Activated T-helper 1 cell treated with anti-CD3 and anti-CD28 coated beads, Interleukin-2, amount 50 U/mL, for 16 hours (primary cell): ENCODE data around the gene OR2A7.
"Not testable (repeated sequence)": the region's sequence is repeated elsewhere in the genome, so short reads cannot be mapped to it uniquely, and the experiment has no call there.

Experiments used
- DNase-seq, 2 donors: peaks; one replicate each; pipeline ENCODE4 v3.0.0-alpha.2; 2020; ENCODE audit warnings: low read depth in 1 of 2, low spot score in 1 of 2

OR2A7 gene

GRCh38 chr7:144255471-144255897, 9.1 kb downstream of the OR2A7 start:
- no peak for DNase-seq

DNA sequence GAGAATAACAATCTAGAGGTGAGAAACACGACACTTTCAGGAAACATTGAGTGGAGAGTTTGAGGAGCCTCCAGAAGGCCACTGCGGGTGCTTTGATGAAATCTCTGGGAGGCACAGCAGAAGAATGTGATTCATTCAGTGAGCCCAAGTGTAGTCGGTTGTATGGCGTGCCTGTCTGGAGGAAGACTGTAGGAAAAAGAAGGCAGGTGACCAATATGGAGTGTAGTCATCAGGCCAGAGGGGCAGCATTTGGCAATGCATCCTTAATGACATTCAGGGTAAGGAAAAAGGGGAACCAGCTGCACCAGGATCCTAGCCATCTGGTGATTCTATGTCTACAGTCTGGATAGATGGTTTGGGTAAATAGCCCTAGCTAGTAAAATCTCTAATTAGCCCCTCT, 12.3 kb downstream of the OR2A7 start:
- DNase-seq, result not testable (repeated sequence)

- DNase-seq, result not testable (repeated sequence)
Observed at GRCh38 chr7:144247674-144248330, 16.8 kb downstream of the OR2A7 start.

DNA sequence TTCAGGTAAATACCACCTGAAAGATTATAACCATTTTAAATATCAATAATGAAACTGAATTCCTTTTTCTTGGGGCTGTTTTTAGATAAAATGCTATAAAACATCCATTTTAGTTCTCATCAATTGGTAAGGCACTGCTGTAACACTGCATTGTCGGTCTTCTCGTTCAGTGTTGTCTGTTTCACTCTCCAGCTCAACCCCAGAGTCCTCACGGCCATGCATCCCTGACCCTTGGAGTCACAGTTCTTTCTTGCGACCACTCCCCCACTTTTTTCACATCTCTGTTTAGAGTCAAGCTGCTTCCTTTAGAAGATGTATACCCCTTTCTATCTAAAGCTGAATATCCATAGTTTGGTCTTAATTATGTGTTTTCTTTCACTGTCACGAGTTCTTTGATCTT, 17.6 kb downstream of the OR2A7 start:
- DNase-seq, result not testable (repeated sequence)

- not testable (repeated sequence) for DNase-seq
Observed at GRCh38 chr7:144245372-144245771, 19.2 kb downstream of the OR2A7 start.

DNA sequence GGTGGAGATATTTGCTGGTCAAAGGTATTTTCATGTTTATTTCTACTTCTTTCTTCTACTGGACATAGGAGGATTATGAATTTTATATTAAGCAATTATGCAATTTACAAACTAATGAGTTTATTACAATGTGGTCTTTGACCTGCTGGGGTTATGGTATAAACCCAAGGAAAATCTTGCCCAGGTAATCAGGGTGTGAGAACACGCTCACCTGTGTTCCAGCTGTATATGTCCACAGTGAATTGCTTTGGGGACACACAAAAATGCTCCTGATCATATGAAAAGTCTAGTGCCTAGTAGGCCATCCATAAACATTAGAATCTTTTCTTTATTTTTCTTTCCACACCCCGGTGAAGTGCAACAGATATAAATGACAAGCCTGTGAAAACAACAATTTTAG, 25.2 kb downstream of the OR2A7 start, which contains the start of gene OR2A42:
Gene OR2A42, minus strand, starts transcription at position 241 of the 400 bp plus-strand sequence. CDS start 6,762 bp downstream, outside the sequence.
- not testable (repeated sequence) for DNase-seq

DNA sequence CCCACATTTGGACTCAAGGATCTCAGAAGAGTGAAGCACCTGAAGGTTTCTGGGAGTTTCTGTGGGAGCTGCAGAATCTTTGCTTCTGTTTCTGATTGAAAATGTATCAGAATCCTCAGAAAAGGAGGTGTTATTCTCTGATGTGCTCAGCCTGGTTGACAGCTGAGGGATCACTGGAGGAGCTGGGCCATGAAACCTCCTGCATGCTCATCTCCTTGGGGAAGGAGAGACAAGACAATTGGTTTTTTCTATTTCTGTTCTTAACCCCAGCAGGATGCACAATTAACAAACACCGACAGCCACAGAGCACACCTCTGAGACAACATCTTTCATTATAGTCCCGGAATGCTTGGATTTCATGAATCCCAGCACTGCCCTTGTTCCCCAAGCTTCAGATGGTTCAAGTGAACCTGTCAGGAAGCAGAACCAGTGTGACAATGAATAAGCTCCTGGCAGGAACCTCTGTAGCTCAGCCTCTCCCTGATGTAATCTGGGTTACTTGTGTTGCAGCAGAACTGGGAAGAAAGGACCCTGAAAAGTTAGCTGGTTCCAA, 26.0 kb downstream of the OR2A7 start:
- not testable (repeated sequence) for DNase-seq

- DNase-seq, result not testable (repeated sequence)
Observed at GRCh38 chr7:144233039-144233438, 31.6 kb downstream of the OR2A7 start.

- not testable (repeated sequence) for DNase-seq
Observed at GRCh38 chr7:144231027-144231426, 33.6 kb downstream of the OR2A7 start.

GRCh38 chr7:144228810-144229209, 35.8 kb downstream of the OR2A7 start:
- DNase-seq, result not testable (repeated sequence)

GRCh38 chr7:144226866-144227265, 37.7 kb downstream of the OR2A7 start:
- DNase-seq, result not testable (repeated sequence)

DNA sequence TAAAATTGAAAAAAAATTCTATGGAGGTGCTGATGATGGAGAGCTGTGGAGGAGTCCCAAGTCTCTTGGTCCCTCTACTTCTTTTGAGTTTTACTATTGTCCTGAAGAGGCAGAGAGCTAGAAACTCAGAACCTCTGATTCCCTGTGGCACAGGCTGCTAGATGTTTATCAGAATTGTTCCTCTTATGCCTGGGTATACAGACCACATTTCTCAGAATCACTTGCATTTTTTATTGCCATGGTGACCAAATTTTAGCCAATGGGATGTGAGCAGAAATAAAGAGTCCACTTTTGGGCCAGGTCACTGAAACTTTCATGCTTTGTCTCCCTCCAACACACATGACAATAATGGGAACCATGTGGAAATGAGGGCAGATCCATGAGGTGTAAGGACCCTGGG, 40.9 kb downstream of the OR2A7 start:
- DNase-seq, result not testable (repeated sequence)

- not testable (repeated sequence) for DNase-seq
Observed at GRCh38 chr7:144220531-144220930, 44.1 kb downstream of the OR2A7 start.

DNA sequence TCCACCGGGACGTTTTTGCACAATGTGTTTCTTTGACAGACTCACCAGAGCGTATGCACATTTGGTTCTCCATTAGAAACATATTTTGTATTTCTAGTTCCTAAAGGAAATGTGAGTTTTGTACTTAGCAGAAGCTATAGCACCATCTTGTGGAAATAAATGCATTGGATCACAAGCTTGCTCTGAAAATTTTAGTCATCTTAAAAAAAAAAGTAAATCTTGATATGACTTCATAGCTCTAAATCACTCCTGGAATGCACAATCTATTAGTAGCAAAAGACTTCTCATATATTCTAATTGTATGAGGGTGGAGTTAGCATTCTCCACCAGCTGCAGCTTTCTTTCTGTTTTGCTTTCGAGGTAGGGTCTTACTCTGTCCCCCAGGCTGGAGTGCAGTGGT, 45.4 kb downstream of the OR2A7 start:
- DNase-seq, result not testable (repeated sequence)

- DNase-seq, result not testable (repeated sequence)
Observed at GRCh38 chr7:144218581-144218980, 46.0 kb downstream of the OR2A7 start.

GRCh38 chr7:144217200-144217599, 47.4 kb downstream of the OR2A7 start:
- not testable (repeated sequence) for DNase-seq
